HL-60 (cell line): ENCODE data around the gene CLIC4.

ENCODE experiments used
- POLR2AphosphoS5 ChIP-seq: IDR thresholded peaks from 2 replicates; pipeline ENCODE4 v1.6.1; 2012; ENCODE audit warnings: low read depth
- TF ChIP-seq, protein P1 (sequence below): IDR thresholded peaks from one replicate; pipeline ENCODE4 v1.5.1; 2011; ENCODE audit warnings: low read length, control low read depth, inconsistent platforms; ENCODE audit not compliant: insufficient read depth

DNA sequence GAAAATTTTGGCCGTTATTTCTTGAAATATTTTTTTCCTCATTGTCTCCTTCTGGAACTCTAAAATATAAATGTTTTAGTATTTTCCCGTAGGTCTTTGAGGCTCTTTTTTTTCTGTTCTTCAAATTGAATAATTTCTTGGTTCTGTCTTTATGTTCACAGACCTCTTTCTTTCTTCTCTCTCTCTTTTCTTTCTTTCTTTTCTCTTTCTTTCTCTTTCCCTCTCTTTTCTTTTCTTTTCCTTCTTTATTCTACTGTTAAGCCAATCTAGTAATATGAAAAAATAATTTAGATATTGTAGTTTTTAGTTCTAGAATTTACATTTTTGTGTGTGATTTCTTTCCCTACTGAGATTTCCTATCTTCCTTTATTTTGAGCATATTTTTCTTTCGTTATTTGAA is 30.1 kb downstream of the CLIC4 start:
- TF ChIP-seq, protein P1, sequence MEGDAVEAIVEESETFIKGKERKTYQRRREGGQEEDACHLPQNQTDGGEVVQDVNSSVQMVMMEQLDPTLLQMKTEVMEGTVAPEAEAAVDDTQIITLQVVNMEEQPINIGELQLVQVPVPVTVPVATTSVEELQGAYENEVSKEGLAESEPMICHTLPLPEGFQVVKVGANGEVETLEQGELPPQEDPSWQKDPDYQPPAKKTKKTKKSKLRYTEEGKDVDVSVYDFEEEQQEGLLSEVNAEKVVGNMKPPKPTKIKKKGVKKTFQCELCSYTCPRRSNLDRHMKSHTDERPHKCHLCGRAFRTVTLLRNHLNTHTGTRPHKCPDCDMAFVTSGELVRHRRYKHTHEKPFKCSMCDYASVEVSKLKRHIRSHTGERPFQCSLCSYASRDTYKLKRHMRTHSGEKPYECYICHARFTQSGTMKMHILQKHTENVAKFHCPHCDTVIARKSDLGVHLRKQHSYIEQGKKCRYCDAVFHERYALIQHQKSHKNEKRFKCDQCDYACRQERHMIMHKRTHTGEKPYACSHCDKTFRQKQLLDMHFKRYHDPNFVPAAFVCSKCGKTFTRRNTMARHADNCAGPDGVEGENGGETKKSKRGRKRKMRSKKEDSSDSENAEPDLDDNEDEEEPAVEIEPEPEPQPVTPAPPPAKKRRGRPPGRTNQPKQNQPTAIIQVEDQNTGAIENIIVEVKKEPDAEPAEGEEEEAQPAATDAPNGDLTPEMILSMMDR: no peak
- no peak for TF ChIP-seq POLR2AphosphoS5
